AG10803 (cell line): ENCODE measurements around the gene RPL37A.
A peak's percentile ranks its signal among the peaks of the same experiment; 100 is the strongest.

Source experiments
- DNase-seq: peaks from one replicate; pipeline ENCODE4 v3.0.0; 2010; ENCODE audit warnings: low read depth
- H3K4me3 ChIP-seq: 2 replicates; pipeline ENCODE4 v1.5.1; 2011; ENCODE audit warnings: mild to moderate bottlenecking, low read length, control low read depth
- CTCF ChIP-seq: conservative IDR thresholded peaks from 2 replicates; pipeline ENCODE4 v1.5.1; 2011; ENCODE audit warnings: mild to moderate bottlenecking, low read length, control low read depth, inconsistent platforms

RPL37A gene

DNA sequence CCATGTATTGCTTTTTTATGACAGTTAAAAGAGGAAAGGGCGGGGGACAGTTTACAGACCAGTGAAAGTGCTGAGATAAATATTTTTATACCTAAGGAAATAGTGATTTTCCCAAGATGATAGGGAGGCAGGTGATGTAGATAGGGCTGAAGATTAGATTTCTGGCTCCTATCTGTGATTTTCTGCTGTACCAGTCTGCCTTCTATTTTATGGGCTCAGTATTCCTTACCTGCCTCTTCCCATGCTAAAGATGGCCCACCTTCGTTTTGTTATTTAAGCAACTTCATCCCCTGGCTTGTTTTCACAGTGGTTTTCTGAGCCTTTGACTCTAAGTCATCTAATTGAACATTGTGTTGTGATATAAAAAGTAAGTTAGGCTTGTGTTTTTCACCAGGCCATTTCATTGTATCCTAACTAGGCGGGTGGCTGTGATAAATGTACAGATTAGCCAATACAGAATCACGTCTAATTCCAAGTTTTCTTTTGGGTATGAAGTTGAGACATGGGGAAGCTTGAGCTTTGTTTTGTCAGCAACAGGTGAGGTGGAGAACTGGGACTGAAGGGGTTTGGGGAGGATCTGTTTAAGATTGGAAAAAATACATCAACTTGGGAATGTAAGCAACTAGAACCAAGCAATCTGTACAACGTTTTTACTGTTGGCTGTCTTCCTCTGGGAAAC, 5.2 kb downstream of the RPL37A start:
- no peak overlapping the region for H3K4me3 ChIP-seq
- no peak for TF ChIP-seq CTCF

DNA sequence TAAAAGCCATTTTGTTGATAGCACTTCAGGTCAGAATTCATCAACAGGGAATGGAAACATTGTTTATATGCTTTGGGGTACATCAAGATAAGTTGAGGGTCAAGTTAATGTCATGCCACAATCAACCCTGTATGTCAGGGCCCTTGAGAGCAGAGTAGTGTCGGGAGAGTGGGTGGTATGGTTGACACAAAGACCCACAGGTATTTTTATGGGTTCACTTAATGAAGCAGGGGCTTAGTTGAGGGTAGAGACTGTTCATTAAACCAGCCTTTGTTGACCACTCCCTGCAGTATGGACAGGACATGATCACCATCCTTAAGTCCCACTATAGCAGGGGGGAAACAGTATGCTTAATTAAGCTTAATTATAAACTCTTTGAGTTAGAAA, 5.7 kb downstream of the RPL37A start:
- DNase-seq, result no peak
- no peak overlapping the region for H3K4me3 ChIP-seq
- no peak for TF ChIP-seq CTCF

More for the DNA sequence above, 5.2 kb downstream of the RPL37A start:
- DNase-seq, result no peak

DNA sequence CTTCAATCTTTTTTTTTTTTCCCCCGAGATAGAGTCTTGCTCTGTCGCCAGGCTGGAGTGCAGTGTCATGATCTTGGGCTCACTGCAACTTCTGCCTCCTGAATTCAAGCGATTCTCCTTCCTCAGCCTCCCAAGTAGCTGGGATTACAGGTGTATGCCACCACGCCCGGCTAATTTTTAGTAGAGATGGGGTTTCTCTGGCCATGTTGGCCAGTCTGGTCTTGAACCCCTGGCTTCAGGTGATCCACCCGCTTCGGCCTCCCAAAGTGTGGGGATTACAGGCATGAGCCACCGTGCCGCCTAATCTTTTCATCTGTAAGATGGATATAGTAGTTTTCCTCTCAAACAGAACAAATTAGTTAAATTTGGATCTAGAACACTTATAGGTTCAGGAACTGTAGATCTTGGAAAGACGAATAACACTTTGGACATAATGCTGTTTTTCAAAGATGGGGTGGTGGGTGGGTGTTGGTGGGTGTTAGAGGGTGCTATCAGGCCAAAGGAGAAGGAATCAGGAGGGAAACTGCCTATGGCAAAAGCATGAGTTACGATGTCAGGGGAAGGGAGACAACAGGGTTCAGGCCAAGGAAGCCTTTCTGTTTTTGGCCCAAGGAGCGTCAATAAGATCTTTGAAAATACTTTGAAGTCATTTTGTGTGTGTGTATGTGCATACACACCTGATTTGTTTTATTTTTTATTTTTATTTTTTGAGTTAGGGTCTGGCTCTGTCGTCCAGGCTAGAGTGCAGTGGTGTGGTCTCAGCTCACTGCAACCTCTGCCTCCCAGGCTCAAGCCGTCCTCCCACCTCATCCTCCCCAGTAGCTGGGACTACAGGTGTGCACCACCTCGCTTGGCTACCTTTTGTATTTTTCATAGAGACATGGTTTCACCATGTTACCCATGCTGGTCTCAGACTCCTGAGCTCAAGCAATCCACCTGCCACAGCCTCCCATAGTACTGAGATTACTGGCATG, 6.8 kb downstream of the RPL37A start:
- TF ChIP-seq CTCF, result no peak
- DNase-seq, result no peak

GRCh38 chr2:216507220-216508160, 8.8 kb downstream of the RPL37A start:
- DNase-seq, result no peak
- TF ChIP-seq CTCF, result no peak
- H3K4me3 ChIP-seq, result no peak overlapping the region

More for the DNA sequence above, 6.8 kb downstream of the RPL37A start:
- no peak overlapping the region for H3K4me3 ChIP-seq

DNA sequence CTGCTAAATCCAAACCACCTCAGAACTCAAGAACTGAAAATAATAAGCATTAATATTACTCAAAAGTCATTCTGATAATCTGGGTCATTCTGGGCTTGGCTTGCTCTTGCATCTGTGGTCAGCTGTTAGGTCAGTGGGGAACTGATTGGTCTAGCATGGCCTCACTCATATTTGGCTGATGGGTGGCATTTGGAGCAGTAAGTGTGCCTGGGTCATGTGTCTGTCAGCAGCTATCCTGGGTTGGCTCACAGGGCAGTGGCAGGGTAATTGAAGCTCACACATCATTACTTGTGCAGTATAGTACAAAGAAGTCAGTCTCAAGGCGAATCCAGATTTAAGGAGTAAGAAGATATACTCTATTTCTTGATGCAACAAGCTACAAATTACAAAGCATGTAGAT, 9.6 kb downstream of the RPL37A start:
- no peak for DNase-seq
- H3K4me3 ChIP-seq, result no peak overlapping the region
- TF ChIP-seq CTCF, result no peak

DNA sequence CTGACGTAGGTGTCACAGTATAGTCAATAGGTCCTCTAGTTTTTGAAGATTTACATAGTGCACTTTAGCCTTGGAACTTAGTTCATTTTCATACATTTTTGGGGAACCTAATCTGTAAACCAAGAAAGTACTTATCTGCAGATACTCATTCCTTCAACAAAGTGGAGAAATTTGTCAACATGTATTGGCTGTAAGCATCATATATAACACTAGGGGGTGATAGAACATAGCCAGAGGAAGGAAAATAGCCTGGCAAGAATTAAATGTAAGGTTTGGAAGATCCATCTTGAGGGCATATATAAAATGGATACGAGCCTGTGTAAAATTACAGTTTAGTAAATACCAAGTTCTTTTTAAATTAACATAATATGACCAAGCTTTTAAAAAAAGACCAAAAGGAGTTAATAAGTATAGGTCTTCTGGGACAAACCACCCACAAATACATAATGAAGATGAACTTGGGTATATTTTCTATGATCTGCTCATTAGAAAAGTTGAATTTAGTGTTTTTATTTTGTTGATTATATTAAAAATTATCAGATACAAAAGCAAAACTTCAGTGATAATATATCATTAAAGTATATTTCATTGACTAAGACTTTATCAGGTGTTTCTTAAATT, 18.2 kb downstream of the RPL37A start:
- peak; percentile 54 for DNase-seq
- TF ChIP-seq CTCF, result peak; percentile 92
- H3K4me3 ChIP-seq, result no peak overlapping the region
